Measurements from ENCODE around the gene CIDEB. TPM values are rescaled to one million over a fixed set of nuclear protein-coding genes. Genes with fewer than 3 reads are reported as not detected.

CIDEB gene
- total and polyA plus RNA-seq, 2 of the 13 experiments (the other 11 are each of a cell fraction or from before 2014, with no cell fraction given), result 35.8 to 110 TPM

GRCh38 chr14:24271134-24271833, 36.5 kb downstream of the CIDEB start, which contains the start of gene RABGGTA (continued):
- TF ChIP-seq ZNF18 (CRISPR knock-in tag; IDR thresholded peaks at IDR 0.05; ENCODE audit: insufficient replicate concordance) (peak; percentile 97), TEAD2 (CRISPR knock-in tag; IDR thresholded peaks at IDR 0.05) (peak; percentile 96), ZNF331 (CRISPR knock-in tag; IDR thresholded peaks at IDR 0.05) (peak; percentile 98), CEBPB (IDR thresholded peaks at IDR 0.05; ENCODE audit: borderline replicate concordance, low read depth, low read length) (no peak), ZNF790 (CRISPR knock-in tag; IDR thresholded peaks at IDR 0.05; ENCODE audit: borderline replicate concordance) (peak; percentile 98), SOX13 (IDR thresholded peaks at IDR 0.05) (peak; percentile 89), SOX13 (CRISPR knock-in tag; conservative IDR thresholded peaks at IDR 0.05 in 1 of 2, IDR thresholded peaks at IDR 0.05 in 1 of 2) (peak; percentile 29 to 82; a peak in 2 of 4 replicates), FOXP1 (IDR thresholded peaks at IDR 0.05) (no peak), FOXP1 (CRISPR knock-in tag; IDR thresholded peaks at IDR 0.05) (peak; percentile 49), NR2F6 (IDR thresholded peaks at IDR 0.05) (no peak), NR2F6 (CRISPR knock-in tag; IDR thresholded peaks at IDR 0.05) (peak; percentile 87), SRSF9 (IDR thresholded peaks at IDR 0.05; ENCODE audit: borderline replicate concordance, insufficient read depth, low read depth, low read length, poor library complexity, severe bottlenecking) (no peak), IRF9 (CRISPR knock-in tag; IDR thresholded peaks at IDR 0.05; ENCODE audit: borderline replicate concordance) (peak; percentile 100), NBN (conservative IDR thresholded peaks at IDR 0.05) (no peak), ARHGAP35 (CRISPR knock-in tag; IDR thresholded peaks at IDR 0.05; ENCODE audit: borderline replicate concordance) (peak; percentile 99), ADNP (CRISPR knock-in tag; IDR thresholded peaks at IDR 0.05) (no peak; the same call in 1 of the 2 replicates), FLYWCH1 (CRISPR knock-in tag; IDR thresholded peaks at IDR 0.05) (peak; percentile 97), REL (CRISPR knock-in tag; conservative IDR thresholded peaks at IDR 0.05) (peak; percentile 98), CBX1 (IDR thresholded peaks at IDR 0.05; ENCODE audit: low read depth) (peak; percentile 99), ZXDC (CRISPR knock-in tag; IDR thresholded peaks at IDR 0.05) (peak; percentile 98), ATF6 (CRISPR knock-in tag; conservative IDR thresholded peaks at IDR 0.05) (peak; percentile 98), NR2F2 (IDR thresholded peaks at IDR 0.05; ENCODE audit: borderline replicate concordance, low read depth) (no peak), ZNF337 (CRISPR knock-in tag; IDR thresholded peaks at IDR 0.05; ENCODE audit: borderline replicate concordance, low read depth) (peak; percentile 95; the same call in 1 of the 2 replicates), HDAC6 (IDR thresholded peaks at IDR 0.05; ENCODE audit: low read depth, low read length) (no peak)

Measured in HepG2 (cell line).